Inflammatory macrophage (primary cell): ENCODE data around the gene HTRA1.

Source experiments
- DNase-seq, 2 donors: peaks; one replicate each; pipeline ENCODE4 v3.0.0-alpha.2; 2020 to 2022

Gene HTRA1

DNA sequence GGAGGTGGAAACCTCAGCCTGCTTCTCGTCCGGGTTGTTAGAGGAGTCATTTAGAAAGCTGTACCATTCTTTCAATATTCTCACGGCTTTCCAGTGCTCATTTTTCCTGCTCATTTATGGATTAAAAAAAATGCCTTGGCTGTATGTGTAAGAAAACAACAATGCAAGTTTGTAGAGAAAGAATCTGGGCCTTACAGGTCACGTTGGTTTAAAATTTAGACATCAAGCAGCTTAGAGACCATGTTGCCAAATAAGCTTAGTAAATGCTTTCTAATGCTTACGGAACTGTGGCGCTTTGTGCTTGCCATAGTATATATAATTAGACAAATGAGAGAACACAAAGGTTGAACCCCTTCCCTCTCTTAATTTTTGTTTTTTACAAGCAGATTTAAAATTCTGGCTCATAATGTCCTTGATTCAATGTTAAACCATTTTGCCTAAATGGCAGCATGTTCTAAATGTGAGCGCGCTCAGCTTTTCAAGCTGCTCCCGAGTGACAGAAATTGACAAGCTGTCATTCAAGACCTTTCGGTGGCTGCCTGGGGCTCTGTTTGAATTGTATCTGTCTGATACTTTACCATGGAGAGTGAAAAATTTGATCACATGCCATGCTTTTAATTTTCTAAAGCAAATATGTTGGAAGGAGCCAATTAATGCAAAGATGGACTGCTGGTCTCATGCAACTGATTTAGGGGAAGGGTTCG is 5.8 kb upstream of the HTRA1 start:
- DNase-seq = no peak

DNA sequence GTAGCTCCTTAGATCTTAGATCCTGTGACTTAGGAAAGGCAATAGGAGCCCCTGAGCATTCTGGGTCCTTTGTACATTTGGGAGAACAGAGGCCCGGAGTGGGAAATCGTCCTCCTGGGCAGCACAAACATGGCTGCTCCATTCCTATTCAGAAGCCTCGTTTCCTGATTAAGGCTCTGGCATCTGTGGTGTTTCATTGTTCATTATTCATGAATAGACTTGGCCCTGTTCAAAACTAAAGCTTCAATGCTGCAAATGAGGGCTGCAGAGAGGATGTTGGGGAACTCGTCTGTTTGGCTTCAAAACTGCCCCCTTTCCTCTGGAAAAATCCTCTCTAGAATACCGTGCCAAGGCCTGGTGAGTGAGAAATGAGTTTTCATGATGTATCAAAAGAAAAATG is 3.4 kb upstream of the HTRA1 start:
- no peak for DNase-seq

DNA sequence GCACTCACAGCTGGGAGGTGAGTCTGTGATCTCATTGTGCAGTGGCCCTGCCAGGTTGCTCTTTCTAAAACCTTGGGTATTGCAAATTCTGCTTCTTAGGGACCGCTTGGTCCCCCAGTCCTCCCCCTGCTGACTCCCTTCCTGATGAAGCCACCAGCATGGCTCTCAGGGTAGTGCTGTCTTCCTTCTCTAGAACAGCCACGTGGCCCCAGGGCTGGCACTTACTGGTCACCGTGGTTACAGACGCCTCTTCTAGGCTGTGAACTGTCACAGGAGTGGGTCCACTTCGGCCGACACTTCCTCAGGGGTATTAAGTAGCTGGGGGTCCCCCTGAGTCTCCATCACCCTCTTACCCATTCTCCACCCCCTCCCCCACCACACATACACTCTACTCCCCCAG is 2.7 kb upstream of the HTRA1 start:
- DNase-seq = no peak

DNA sequence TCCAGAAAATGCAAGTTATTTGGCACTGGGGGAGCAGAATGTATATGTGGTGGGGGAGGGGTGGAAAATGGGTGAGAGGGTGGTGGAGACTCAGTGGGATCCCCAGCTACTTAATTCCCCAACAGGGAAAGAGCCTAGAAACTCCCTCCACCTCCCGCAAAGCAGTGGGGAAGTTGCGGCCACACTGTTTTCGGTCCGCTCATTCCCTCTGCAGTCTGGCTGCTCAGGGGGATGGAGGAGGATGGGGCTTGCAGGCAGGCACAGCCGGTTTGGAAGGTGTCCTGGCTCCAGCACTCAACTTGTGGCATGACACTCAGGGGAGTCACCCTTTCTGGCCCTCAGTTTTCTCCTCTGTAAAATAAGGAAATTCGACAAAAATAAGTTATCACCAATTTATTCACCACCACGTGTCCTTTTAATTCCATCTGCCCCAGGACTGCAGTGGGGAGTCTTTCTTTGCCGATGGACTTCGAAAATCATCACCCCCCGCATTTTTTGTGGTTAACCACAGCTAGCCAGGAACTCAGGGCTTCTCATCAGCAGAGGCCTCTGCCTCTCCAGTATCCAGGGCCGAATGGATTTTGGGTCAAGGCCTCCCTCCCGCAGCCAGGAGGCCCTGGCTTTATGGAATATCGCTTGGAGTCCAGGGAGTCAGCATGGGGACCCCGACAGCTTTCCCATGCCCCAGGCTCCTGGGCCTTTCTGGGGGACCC is 1.6 kb upstream of the HTRA1 start:
- no peak for DNase-seq

DNA sequence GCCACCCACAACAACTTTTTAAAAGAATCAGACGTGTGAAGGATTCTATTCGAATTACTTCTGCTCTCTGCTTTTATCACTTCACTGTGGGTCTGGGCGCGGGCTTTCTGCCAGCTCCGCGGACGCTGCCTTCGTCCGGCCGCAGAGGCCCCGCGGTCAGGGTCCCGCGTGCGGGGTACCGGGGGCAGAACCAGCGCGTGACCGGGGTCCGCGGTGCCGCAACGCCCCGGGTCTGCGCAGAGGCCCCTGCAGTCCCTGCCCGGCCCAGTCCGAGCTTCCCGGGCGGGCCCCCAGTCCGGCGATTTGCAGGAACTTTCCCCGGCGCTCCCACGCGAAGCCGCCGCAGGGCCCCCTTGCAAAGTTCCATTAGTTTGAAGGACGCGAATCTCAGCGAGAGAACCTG is 461 bp upstream of the HTRA1 start:
- DNase-seq = no peak

DNA sequence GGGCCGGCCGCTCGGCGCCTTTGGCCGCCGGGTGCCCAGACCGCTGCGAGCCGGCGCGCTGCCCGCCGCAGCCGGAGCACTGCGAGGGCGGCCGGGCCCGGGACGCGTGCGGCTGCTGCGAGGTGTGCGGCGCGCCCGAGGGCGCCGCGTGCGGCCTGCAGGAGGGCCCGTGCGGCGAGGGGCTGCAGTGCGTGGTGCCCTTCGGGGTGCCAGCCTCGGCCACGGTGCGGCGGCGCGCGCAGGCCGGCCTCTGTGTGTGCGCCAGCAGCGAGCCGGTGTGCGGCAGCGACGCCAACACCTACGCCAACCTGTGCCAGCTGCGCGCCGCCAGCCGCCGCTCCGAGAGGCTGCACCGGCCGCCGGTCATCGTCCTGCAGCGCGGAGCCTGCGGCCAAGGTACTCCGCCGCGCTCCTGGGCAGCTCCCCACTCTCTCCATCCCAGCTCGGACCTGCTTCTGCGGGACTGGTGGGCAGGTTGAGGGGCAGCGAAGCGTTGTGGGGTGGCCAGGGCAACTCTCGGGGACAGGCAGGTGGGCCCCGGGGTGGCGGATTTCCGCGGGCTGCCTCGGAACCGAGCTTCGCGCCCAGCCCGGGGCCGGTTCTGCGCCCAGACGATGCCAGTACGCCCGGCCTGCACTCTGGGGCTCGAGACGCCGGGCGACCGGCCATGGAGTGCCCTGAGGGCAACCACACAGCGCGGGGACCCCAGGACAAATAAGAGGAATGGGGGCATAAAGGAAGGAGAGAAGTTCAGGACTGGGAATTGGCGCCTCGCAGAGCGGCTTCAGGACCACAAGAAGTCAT is 578 bp downstream of the HTRA1 start:
- DNase-seq = no peak

DNA sequence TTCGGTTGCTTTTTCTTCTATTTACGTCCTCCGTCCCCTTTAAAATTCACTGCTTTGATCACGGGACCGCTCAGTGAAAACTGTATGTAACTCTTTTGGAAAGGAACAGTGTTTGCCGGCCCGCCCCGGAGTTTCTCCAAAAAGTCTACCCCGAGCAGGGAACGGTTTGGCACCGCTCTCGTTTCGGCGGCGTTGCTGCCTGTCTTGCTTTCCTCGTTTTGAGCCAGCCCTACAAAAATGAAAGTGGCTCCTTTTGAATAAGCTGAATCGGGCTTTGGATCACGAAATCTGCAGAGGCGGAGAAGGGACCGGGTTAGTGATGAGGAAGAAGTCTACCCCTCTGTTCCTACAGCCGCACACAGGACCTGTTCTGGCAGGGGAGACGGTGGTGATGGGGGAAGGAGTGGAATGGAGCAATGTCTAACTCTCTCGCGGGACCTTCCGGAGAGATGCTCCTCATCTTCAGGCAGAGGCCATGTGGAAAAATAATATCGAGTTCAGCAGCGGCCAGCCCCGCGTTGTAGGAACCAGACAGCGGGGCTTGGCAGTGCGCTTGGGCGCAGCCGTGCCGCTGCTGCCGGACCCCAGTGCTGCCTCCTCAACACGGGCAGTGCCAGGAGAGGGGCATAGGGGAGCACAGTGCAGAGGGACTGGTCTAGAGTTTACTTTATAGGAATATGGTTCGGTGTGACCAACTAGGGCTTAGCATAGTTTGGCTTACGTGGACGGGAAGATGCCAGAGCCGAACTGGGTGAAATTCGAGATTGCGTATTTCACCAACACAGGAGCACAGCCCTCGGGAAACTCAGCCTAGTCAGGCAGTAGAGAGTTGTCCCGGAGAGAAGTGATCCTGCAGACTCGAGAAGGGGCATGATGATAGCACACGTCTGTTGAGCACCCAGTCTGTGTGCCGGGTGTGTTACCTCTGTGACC is 1.4 kb downstream of the HTRA1 start:
- DNase-seq = peak in 1 of 2 donors; percentile 19

DNA sequence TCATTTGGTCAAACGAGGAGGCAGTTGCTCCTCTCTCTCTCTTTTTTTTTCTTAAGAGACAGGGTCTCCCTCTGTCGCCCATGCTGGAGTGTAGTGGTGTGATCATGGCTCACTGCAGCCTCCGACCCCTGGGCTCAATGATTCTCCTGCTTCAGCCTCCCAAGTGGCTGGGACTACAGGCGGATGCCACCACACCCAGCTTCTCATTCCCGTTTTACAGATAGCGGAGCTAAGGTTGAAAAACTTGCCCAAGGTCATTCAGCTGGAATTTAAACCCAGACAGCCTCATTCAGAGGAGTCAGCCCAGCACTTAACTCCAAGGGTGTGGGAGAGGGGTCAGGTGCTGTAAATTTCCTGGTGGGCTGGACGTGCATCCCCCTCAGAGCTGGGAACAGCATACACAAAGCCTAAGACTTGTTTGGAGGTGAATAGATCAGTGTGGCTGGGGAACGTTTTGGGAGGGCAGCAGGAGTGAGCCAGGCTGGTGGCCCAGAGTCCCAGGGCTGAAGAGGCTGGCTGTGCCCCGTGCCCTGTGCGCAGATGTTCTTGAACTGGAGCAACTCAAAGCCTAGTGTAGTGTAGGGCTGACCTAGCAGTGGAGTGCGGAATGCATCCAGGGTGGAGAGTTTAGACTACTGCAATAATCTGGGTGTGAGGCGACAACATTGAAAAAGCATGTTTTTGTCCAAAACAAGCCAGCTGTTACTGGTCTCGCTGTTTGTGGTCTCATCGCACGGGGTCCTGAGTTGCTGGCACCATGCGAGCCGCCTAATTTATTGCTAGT is 2.3 kb downstream of the HTRA1 start:
- DNase-seq = no peak

DNA sequence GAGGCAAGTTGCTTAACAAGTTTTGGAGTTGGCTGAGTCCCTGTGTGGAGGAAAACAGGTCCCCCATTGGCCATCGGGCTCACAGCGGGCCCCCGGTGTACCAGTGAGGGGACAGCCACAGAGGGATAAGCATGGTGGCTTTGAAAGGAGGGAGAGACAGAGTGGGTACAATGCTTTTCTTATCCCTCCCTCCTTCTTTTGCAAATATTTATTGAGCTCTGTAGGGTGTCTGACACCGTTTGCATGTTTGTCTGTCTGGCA is 2.8 kb downstream of the HTRA1 start:
- no peak for DNase-seq

DNA sequence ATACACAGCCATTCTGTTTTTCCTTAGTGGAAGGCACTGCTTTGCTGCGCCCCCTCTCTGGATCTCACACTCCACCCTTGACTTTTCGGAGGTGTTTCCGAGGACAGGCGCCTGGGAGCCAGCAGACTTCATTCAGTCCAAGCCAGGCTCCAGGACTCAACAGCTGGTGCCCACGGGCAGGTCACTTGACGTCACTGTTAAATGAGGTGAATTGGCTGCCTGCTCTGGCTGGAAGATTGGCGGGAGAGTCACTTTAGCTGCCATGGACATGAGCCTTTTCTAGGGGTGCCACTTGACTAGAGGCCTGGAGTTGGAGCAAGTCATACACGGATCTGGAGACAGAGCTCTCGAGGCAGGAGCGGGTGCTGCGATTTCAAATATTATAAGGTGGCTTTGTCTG is 3.2 kb downstream of the HTRA1 start:
- no peak for DNase-seq

DNA sequence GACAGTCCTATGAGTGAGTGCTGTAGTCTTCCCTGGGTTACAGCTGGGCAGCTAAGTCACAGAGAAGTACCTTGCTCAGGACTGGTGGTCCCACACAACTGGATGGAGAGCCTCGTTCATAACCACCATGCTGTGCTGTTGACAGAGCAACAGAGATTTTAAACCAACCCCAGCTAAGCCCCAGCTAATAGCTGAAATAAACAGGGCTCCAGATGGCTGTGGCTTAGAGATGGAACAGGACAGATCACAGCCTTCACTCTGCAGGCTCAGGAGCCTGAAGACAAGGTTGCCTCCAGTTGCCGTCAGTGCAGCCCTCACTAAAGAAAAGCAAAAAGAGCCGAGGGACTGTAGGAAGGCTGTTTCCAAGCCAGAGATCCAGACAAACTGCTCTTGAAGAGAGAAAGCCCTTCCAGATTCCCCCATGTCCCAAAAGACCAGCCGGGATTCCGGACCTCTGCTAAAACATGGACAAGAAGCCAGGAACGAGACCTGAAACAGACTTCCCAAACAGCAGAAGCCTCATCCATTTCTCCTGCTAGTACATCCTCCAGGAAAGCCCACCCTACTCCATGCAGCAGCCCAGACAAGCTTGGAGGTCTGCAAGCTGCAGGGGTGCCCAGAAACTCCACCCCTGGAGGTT is 4.2 kb downstream of the HTRA1 start:
- no peak for DNase-seq

DNA sequence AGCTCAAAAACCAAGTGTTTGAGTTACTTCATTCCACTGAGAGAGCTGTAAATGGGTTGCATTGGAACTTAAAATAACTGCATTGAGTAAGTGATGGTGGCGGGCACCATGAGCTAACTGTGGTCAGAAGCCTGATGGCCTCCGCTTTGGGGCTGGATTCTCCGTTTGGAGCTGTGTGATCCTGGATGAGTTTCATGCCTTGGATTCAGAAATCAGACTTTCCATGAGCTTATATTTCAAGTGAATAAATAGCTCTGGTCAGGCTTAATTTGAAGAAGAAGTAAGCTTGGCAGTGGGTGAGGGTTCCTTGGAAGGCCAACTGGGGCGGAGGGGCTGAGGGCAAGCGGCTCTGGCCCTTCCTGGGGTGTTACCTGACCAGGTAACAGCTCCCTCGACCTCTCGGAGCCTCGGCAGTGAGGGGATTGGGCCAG is 5.6 kb downstream of the HTRA1 start:
- peak; percentile 79 to 81 for DNase-seq

DNA sequence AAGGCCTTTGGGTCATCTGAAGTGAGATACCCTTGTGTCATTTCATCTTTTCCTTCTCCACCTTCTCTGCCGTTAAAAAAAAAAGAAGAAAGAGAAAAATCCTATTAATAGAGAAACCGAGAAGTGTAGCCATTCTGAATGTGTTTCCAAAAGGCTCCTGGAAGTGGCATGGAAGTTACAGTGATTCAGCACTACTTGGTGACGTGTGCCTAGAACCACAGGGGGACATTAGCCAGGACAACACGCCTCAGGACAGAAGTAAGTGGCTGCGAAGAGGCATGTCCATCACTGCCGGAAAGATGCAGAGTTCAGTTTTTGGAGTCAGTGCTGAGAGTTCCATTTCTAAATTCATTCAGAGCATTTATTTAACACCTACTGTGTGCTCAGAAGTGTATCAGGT is 6.3 kb downstream of the HTRA1 start:
- DNase-seq = no peak

DNA sequence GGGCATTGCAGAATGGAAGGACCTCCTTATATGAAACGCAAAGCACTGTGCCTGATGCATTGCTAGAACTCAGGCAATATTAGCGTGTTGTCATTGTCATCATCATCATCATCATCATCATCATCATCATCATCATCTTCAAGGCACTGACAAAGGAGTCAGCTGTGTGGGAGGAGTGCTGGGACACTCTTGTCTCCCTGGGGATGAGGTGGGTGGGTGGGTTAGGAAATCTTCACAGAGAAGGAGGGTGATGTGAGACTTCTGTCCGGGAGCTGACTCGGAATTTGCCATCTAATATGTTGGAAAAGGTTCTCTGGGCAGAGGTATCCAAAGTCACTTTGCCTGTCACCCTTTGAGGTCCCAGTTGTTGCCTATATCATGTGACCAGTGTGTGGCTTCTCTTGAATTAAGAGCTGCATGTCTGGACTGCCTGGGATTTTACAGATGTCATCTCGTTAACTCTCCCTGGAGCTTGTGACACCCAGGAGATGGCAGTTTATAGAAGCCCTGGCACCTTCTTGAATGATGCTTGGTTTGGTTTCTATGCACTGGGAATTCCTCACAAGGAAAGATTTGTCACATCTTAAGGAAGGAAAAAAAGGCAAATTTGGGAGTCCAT is 7.1 kb downstream of the HTRA1 start:
- DNase-seq = peak in 1 of 2 donors; percentile 26

DNA sequence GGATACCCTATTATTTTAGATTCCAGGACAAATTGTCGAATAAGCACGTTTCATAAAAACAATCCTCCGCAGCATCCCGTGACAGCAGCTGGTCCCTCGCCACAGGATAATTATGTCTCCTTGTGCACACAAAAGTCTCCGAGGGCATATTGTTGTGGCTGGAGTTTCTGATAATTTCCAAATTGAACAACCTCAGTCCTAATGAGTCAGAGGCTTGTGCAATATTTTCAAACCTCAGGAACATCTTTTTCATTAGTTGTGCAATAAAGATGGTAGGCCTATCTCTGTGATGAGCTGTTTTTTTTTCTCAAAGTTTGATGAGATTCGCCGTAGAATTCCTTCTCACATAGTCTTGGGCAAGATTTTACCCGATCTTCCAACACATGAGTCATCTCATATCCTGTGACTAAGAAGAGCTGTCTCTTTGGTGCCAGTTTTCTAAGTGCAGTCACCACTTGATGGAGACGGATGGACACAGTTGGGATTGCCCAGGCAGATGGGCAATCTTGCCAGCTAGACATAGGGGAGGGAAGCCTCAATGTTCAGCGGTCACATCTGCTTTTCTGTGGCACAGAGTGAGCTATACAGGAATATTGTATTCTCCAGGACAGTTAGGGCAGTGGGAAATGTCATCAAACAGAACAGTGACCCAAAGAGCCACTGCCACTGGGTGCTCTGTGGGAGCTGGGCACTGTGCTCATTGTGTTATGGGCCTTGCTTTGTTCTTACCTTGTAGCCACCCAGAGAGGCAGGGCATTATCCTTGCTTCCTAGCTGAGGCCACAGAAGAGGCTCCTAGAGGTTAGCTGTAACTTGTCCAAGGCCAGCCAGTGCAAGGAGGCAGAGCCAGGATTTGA is 7.8 kb downstream of the HTRA1 start:
- DNase-seq = peak; percentile 79 to 93

DNA sequence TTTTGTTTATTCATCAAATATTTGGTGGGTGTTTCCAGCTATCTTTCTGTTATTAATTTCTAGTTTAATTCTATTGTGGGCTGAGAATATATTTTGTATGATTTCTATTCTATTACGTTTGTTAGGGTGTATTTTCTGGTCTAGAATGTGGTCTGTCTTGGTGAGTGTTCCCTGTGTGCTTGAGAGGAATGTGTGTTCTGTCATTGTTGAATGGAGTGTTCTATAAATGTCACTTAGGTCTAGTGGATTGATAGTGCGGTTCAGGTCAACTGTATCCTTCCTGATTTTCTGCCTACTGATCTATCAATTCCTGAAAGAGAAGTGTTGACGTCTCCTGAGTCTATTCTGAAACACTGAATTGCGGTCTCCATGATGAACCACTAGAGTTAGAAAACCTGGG is 8.5 kb downstream of the HTRA1 start:
- no peak for DNase-seq

DNA sequence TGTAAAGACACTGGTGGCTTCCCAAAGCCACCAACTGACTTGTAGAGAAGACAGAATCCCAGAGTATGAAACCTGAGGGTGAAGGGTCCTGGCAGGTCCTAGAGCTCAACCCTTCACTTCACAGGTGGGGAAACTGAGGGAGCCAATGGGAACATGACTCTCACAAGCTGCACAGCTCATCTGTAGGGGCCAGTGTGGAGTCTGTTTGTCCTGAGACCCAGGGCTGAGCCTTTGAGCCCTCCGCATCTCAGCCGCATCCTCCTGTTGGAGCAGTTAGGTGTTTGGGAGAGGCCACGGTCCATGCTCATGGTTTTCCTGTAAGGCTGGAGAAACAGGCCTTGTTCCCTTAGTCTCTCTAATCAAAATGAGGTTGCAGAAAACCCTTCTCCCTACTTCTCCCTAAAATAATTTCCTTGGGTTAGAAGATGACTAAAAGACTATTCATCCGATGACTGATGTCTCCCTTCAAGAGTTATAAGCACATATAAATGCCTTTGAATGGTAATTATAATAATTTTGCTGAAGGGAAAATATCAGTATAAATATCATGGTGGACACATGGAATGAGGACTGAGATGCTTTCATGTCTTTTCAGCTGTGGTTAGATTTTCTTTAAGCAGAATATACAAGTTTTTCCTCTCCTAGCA is 10.3 kb downstream of the HTRA1 start:
- DNase-seq = no peak

DNA sequence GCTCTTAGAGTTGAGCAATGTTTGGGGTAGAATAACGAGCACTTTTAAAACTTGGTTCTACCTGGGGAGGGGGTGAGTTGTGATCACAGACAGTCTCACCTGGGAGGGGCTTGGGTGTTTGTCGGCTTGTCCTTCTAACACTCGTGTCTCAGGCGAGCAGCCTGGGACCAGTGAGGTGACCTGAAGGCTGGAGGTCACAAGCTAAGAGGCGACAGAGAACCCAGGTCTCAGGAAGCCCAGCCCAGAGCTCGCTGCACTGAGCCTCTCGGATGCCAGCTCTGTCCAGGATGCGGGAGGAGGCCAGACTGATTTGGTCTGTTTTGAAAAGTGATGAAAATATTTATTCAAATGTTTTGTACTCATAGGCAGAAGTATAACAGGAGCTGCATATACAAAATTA is 11.8 kb downstream of the HTRA1 start:
- DNase-seq = no peak

DNA sequence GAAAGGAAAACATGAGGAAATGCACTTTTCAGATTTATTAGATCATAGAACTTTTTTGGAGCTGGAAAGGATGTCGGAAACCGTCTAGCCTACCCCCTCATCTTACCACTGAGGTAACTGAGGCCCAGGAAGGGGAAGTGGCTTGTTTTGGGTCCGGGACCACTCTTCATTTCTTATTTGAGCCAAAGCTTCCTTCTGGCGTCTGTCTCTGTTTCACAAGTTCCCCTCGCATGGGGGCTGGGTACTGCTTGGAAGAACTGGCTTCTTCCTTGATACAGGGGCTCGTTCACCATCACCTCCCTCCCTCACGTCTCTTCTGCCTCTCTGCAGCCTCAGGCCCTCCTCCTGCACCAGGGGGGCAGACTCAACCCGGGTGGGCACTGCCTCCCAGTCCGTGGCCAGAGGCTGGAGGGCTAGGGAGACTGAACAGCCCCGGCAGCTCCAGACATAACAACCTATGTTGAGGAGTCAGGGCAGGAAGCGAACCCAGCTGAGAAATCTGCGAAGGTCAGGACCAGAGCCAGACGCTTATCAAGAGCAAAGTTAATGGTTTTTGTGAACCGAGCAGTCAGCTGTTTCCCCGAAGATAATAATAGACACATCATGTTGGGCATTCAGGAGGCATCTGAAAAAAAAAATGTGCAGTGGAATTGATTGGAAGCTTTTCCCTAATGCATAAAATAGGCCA is 12.9 kb downstream of the HTRA1 start:
- peak in 1 of 2 donors; percentile 19 for DNase-seq
